Parathyroid adenoma (tissue), 2 donors: ENCODE measurements around the gene OR2T27.

Source experiments
- H2AFZ ChIP-seq: fragments of 300-600 bp; sonication (generic); one replicate; pipeline ENCODE4 v1.7.0; 2017; ENCODE audit warnings: antibody characterized with exemption, mild to moderate bottlenecking
- H3K27ac ChIP-seq: fragments of 300-600 bp; sonication (generic); one replicate; pipeline ENCODE4 v1.7.0; 2017
- H3K27me3 ChIP-seq: fragments of 300-600 bp; sonication (generic); one replicate; pipeline ENCODE4 v1.7.0; 2017; ENCODE audit warnings: low read length; ENCODE audit not compliant: control insufficient read depth, insufficient read depth
- H3K36me3 ChIP-seq: fragments of 300-600 bp; sonication (generic); one replicate; pipeline ENCODE4 v1.7.0; 2017; ENCODE audit warnings: low read length; ENCODE audit not compliant: control insufficient read depth, insufficient read depth
- H3K4me1 ChIP-seq: fragments of 300-600 bp; sonication (generic); one replicate; pipeline ENCODE4 v1.7.0; 2017; ENCODE audit warnings: control low read depth
- H3K4me2 ChIP-seq: fragments of 300-600 bp; sonication (generic); one replicate; pipeline ENCODE4 v1.7.0; 2017; ENCODE audit warnings: low read length
- H3K4me3 ChIP-seq: fragments of 300-600 bp; sonication (generic); one replicate; pipeline ENCODE4 v1.7.0; 2017; ENCODE audit warnings: low read depth, low read length
- H3K79me2 ChIP-seq: fragments of 300-600 bp; sonication (generic); one replicate; pipeline ENCODE4 v1.7.0; 2017; ENCODE audit warnings: control low read depth
- H3K9ac ChIP-seq: fragments of 300-600 bp; sonication (generic); one replicate; pipeline ENCODE4 v1.7.0; 2017; ENCODE audit warnings: mild to moderate bottlenecking
- H3K9me3 ChIP-seq: fragments of 300-600 bp; sonication (generic); one replicate; pipeline ENCODE4 v1.7.0; 2017; ENCODE audit warnings: low read length; ENCODE audit not compliant: control insufficient read depth
- TF ChIP-seq, protein P1 (sequence below): fragments of 300-600 bp; sonication (generic); IDR thresholded peaks from one replicate; pipeline ENCODE4 v1.7.0; 2017; ENCODE audit warnings: antibody characterized with exemption, mild to moderate bottlenecking
- donor health status: primary hyperparathyroidism.

OR2T27 gene

DNA sequence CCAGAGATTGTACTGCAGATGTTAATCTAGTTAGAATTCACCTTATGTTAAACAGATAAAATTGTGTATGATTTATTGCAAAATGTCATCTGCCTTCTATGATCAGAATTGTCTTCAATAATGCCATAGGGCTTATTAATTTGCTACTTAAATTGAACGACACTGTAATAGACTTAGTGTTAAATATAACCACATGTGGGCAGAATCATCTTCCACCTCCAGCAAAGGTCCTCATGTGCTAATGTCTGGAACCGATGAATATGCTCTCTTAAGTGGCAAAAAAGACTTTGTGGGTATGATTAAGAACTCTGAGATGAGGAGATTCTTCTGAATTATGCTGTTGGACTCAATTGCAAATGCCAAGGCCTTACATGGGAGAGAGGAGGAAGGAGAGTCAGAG lies 24.8 kb downstream of the OR2T27 start:
- TF ChIP-seq, protein P1, sequence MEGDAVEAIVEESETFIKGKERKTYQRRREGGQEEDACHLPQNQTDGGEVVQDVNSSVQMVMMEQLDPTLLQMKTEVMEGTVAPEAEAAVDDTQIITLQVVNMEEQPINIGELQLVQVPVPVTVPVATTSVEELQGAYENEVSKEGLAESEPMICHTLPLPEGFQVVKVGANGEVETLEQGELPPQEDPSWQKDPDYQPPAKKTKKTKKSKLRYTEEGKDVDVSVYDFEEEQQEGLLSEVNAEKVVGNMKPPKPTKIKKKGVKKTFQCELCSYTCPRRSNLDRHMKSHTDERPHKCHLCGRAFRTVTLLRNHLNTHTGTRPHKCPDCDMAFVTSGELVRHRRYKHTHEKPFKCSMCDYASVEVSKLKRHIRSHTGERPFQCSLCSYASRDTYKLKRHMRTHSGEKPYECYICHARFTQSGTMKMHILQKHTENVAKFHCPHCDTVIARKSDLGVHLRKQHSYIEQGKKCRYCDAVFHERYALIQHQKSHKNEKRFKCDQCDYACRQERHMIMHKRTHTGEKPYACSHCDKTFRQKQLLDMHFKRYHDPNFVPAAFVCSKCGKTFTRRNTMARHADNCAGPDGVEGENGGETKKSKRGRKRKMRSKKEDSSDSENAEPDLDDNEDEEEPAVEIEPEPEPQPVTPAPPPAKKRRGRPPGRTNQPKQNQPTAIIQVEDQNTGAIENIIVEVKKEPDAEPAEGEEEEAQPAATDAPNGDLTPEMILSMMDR = no peak
- Histone ChIP-seq H3K9me3 (no peaks in the 10 kb centered on the region), H3K9ac (no peak overlapping the region), H3K4me2 (no peak overlapping the region), H3K36me3 (no peaks in the 10 kb centered on the region), H3K4me3 (no peak overlapping the region), H3K27me3 (no peaks in the 10 kb centered on the region), H2AFZ (no peak overlapping the region), H3K79me2 (no peaks in the 10 kb centered on the region), H3K27ac (no peak overlapping the region), H3K4me1 (no peaks in the 10 kb centered on the region)

DNA sequence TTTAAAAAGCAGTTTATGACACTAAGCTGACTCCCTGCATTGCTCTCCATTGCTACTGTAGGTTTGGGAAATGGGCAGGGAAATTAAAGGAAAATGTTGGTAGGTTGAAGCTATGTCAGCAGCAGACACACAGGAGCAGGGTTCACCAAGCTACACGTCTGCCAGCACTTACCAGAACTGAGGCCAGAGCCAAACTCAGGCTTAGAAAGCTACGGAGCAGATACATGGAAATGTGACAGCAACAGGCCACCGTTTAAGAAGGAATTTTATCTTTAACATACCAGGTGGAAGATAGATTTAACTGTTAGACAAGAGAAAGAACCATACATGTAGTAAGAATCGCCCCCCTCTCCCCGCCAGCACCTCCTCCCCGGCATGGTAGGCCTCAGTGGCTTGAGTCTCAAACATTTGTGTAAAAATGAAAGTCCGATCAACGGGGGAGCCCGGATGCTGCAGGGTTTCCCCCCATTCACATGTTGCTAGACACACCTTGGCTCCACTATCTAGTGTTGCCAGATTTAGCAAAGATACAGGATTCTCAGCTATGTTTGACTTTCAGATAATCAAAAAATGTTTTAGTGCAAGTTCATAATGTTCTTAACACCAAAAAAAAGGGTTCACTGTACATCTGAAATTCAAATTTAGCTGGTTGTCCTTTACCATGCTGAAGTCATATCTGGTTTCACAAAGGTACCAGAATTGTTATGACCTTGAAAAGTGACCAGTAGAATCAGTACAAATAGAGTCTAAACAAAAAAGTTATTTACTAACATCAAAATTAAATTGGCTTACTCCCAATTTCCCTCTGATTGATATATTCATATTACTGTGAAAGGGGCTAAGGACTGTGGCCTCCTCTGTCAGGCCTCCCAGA lies 27.1 kb downstream of the OR2T27 start:
- no peak overlapping the region for H3K9ac ChIP-seq
- no peak overlapping the region for H3K4me2 ChIP-seq
- H3K9me3 ChIP-seq = no peaks in the 10 kb centered on the region
- TF ChIP-seq, protein P1 = no peak
- H2AFZ ChIP-seq = no peak overlapping the region
- H3K4me1 ChIP-seq = no peaks in the 10 kb centered on the region
- H3K79me2 ChIP-seq = no peaks in the 10 kb centered on the region
- no peak overlapping the region for H3K4me3 ChIP-seq
- no peaks in the 10 kb centered on the region for H3K36me3 ChIP-seq
- H3K27ac ChIP-seq = no peak overlapping the region
- no peaks in the 10 kb centered on the region for H3K27me3 ChIP-seq

DNA sequence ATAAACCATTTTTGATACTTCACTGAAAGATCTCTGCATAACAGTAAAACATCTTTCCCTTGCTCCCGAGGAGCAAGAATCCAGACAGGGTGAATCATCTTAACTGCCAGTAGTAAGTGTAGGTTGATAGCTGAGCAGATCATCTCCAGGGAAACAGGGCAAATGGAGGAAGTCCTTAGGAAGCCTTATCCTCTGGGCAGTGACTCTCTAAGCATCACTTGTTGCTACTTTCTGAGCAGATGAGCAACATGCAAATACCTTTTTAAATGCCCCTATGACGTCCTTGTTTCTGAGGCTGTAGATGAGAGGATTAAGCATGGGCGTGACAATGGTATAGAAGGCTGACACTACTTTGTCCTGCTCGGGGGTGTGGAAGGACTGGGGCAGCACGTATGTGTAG lies 29.4 kb downstream of the OR2T27 start:
- no peak overlapping the region for H3K4me2 ChIP-seq
- TF ChIP-seq, protein P1 = no peak
- no peak overlapping the region for H3K9ac ChIP-seq
- no peak overlapping the region for H2AFZ ChIP-seq
- no peaks in the 10 kb centered on the region for H3K36me3 ChIP-seq
- no peaks in the 10 kb centered on the region for H3K4me1 ChIP-seq
- H3K27me3 ChIP-seq = no peaks in the 10 kb centered on the region
- H3K27ac ChIP-seq = no peak overlapping the region
- no peak overlapping the region for H3K4me3 ChIP-seq
- no peaks in the 10 kb centered on the region for H3K79me2 ChIP-seq
- H3K9me3 ChIP-seq = no peaks in the 10 kb centered on the region

DNA sequence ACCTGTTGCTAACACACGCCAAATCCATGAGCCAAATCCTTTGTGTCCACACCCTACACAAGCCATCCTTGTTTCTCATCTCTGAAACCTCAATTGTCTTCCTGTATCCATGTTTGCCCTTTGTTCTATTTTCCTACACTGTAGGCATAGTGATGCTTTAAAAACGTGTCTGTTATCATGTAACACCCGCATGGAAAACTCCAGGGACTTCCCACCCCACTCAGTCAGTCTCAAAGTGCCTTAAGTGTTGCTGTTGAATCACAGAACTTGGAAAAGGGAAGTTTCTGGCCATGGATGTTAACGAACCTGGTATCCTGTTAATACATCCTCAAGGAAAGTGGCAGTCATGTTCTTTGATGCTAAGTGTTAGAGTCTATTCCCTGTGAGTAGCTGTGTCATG lies 30.2 kb downstream of the OR2T27 start:
- no peak overlapping the region for H2AFZ ChIP-seq
- no peaks in the 10 kb centered on the region for H3K4me1 ChIP-seq
- no peak overlapping the region for H3K9ac ChIP-seq
- H3K9me3 ChIP-seq = no peaks in the 10 kb centered on the region
- H3K4me3 ChIP-seq = no peak overlapping the region
- H3K36me3 ChIP-seq = no peaks in the 10 kb centered on the region
- H3K27ac ChIP-seq = no peak overlapping the region
- no peak overlapping the region for H3K4me2 ChIP-seq
- H3K79me2 ChIP-seq = no peaks in the 10 kb centered on the region
- TF ChIP-seq, protein P1 = no peak
- no peaks in the 10 kb centered on the region for H3K27me3 ChIP-seq

DNA sequence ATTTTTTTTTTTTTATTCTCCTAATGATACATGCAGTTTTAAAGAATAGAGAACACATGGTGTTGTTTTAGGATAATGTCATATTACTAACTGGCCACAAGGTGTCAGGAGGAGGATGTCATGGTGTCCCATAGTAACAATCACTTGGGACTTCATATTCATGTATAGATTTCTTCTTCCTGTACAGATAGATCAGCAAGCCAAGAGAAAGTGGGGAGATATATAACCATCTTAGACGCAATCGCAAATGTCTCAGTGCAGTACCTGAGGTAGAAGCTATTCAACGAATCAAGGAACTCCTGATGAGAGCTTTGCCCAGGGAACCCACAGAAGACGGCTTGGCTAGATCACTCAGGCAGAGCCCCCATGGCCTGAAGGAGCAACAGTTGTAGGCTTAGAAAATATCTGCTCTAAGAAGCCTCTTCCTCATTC lies 32.7 kb downstream of the OR2T27 start:
- H3K27ac ChIP-seq = no peak overlapping the region
- no peaks in the 10 kb centered on the region for H3K4me1 ChIP-seq
- no peaks in the 10 kb centered on the region for H3K9me3 ChIP-seq
- TF ChIP-seq, protein P1 = peak; percentile 33
- H3K27me3 ChIP-seq = no peaks in the 10 kb centered on the region
- no peaks in the 10 kb centered on the region for H3K36me3 ChIP-seq
- H3K4me3 ChIP-seq = no peak overlapping the region
- H2AFZ ChIP-seq = no peak overlapping the region
- no peaks in the 10 kb centered on the region for H3K79me2 ChIP-seq
- H3K4me2 ChIP-seq = no peak overlapping the region
- H3K9ac ChIP-seq = no peak overlapping the region
